GM18861 (cell line): ENCODE results near the gene SH3RF3.

Experiments used
- ATAC-seq: cut with Tn5 transposase; IDR thresholded peaks from one replicate; pipeline ENCODE4 v1.9.1; 2021; ENCODE audit not compliant: unreplicated experiment

SH3RF3 gene

GRCh38 chr2:109439986-109440385 is 311.0 kb downstream of the SH3RF3 start:
- no peak for ATAC-seq

GRCh38 chr2:109440499-109441156 is 311.6 kb downstream of the SH3RF3 start:
- ATAC-seq = no peak

GRCh38 chr2:109442715-109443319 is 313.8 kb downstream of the SH3RF3 start:
- ATAC-seq = no peak

GRCh38 chr2:109444916-109445315 is 315.9 kb downstream of the SH3RF3 start:
- no peak for ATAC-seq

GRCh38 chr2:109446278-109447131 is 317.5 kb downstream of the SH3RF3 start:
- no peak for ATAC-seq

- ATAC-seq = no peak
These were observed 318.3 kb downstream of the SH3RF3 start for GRCh38 chr2:109447251-109447661.

GRCh38 chr2:109447776-109448175 is 318.8 kb downstream of the SH3RF3 start:
- ATAC-seq = no peak

- no peak for ATAC-seq
These were observed 319.2 kb downstream of the SH3RF3 start for GRCh38 chr2:109448207-109448606.

GRCh38 chr2:109448946-109449788 is 320.2 kb downstream of the SH3RF3 start:
- no peak for ATAC-seq

GRCh38 chr2:109450574-109451273 is 321.7 kb downstream of the SH3RF3 start:
- ATAC-seq = no peak

- no peak for ATAC-seq
These were observed 322.7 kb downstream of the SH3RF3 start for GRCh38 chr2:109451671-109452070.

- no peak for ATAC-seq
These were observed 323.6 kb downstream of the SH3RF3 start for GRCh38 chr2:109452318-109453305.

GRCh38 chr2:109453371-109453995 is 324.5 kb downstream of the SH3RF3 start:
- no peak for ATAC-seq

- ATAC-seq = no peak
These were observed 325.3 kb downstream of the SH3RF3 start for GRCh38 chr2:109454304-109454703.

GRCh38 chr2:109454765-109455394 is 325.9 kb downstream of the SH3RF3 start:
- ATAC-seq = no peak

GRCh38 chr2:109455731-109456691 is 327.0 kb downstream of the SH3RF3 start:
- ATAC-seq = no peak

GRCh38 chr2:109456776-109457175 is 327.8 kb downstream of the SH3RF3 start:
- no peak for ATAC-seq
